ENCODE data around the gene PGM2.

DNA sequence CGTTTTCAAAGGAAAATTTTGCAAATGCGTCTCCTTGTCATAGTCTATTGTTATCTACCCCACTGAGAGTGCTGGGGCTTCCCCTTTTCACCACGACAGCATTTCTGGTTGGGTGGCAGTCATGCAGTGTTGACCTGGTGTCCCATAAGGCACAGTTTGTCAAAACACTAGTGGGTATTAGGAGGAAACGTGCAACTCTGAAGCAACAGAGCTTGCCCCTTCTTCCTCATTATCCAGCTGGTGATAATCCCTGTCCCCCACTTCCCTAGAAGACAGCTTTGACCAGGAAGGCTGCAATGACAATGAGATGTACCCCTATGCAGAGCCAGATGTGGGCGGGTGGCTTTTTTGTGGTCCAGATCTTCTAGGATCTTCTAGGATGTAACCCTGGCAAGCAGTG is 66.2 kb downstream of the PGM2 start:
- TF ChIP-seq EZH2phosphoT487 (IDR thresholded peaks at IDR 0.05; ENCODE audit: insufficient read depth, low read depth) (no peak), EZH2 (IDR thresholded peaks at IDR 0.05; ENCODE audit: insufficient read depth, poor library complexity, severe bottlenecking) (no peak)
